Measurements from ENCODE around the gene ZDHHC21.

DNA sequence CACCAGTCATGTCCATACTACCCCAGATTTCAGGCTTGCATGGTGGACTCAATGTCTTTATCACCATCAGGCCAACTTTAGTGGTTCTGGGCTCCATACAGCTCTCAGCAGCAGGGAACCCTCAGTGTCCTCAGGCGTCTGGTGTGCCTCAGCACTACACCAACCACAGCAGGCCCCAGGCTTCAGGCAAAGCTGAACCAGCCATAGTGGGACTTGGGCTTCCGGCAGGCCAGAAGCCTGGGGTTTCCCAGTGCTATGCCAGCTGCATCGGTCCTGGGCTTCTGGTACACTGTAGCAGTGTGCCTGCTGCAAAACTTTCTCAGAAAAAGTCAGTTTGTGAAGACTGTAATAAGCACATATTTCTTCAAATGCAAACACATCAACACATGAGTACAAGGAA, 11.0 kb upstream of the ZDHHC21 start:
- TF ChIP-seq, protein P1, sequence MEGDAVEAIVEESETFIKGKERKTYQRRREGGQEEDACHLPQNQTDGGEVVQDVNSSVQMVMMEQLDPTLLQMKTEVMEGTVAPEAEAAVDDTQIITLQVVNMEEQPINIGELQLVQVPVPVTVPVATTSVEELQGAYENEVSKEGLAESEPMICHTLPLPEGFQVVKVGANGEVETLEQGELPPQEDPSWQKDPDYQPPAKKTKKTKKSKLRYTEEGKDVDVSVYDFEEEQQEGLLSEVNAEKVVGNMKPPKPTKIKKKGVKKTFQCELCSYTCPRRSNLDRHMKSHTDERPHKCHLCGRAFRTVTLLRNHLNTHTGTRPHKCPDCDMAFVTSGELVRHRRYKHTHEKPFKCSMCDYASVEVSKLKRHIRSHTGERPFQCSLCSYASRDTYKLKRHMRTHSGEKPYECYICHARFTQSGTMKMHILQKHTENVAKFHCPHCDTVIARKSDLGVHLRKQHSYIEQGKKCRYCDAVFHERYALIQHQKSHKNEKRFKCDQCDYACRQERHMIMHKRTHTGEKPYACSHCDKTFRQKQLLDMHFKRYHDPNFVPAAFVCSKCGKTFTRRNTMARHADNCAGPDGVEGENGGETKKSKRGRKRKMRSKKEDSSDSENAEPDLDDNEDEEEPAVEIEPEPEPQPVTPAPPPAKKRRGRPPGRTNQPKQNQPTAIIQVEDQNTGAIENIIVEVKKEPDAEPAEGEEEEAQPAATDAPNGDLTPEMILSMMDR (conservative IDR thresholded peaks at IDR 0.05; ENCODE audit: low read depth in 2 of 2): no peak
- TF ChIP-seq POLR2AphosphoS5 (IDR thresholded peaks at IDR 0.05; ENCODE audit: low read depth): no peak
